Middle frontal gyrus (tissue), 1 donor: ENCODE measurements around the gene VTI1A.

Experiments
- DNase-seq: peaks from one replicate; pipeline ENCODE4 v3.0.0-alpha.2; 2015; ENCODE audit warnings: low spot score; ENCODE audit errors: extremely low spot score

Gene VTI1A

GRCh38 chr10:112750427-112751167 lies 303.6 kb downstream of the VTI1A start:
- no peak for DNase-seq

DNA sequence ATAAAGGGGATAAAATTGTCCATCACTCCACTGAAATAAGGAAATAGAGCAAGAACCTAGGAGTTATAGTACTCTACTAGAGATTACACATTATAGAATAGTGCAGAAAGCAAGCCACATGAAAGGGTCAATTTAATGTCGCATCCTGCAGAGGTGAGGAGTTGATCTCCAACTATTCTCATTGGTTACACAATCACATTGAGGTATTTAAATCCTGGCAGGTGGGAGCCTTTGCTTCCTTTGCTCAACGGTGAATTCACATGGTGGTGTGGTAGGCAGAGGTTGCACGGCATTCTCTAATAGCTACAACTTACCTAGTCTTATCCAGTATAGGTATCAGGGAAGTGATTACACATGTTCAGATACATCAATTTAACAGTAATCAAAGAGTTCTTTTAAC lies 304.6 kb downstream of the VTI1A start:
- DNase-seq: no peak

DNA sequence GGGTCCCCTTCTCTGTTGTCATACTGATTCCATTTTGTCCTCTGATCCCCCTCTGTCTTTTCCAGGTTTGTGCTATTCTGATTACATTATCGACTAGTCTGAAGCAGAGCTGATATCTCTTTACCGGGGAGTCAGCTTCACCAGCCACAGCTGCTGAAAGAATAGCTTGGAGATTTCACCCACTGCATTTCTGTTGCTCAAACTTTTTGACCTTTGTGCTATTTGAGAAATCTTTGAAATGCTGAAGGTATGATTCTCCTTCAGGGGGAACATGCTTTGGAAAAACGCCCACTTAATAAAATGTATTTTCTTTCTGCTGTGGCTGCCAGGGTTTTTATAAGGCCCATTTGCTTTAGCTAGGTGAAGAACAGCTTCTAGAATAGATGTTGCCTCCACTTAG lies 305.3 kb downstream of the VTI1A start:
- no peak for DNase-seq

GRCh38 chr10:112753961-112754411 lies 307.0 kb downstream of the VTI1A start:
- DNase-seq: no peak

DNA sequence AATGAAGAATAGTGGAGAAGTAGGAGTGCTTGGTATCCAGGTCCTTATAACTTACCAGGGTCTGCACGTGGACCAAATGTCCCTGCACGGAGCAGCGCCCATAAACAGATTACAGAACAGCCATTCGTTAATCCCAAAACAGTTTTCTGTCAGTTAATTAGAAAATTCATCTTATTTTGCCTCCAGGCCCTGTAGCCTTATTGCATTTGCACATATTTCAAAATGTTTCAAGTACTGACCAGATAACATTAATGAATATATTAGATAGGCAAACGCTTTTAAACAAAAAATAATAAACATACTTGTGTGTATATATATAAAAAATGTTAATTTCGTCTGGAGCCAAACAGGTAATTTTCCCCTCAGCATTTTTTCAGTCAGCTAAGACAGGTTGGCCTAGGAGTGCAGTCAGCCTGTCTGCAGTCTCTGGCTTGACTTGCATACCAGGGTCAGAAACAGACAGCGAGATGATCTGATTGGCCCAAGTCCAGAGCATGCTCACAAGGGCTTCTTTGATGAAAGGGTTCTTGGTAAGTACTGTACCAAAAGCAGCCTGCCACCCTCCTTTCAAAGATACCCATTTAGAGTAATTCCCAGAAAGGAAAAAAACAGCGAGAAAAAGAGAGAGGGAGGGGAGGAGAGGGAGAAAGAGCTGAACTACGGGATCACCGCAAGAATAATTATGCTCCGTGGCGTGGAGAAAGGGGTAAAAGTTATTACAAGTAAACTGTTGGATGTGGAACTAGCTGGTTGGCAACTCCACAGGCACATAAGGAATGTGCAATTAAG lies 308.6 kb downstream of the VTI1A start:
- DNase-seq: no peak

DNA sequence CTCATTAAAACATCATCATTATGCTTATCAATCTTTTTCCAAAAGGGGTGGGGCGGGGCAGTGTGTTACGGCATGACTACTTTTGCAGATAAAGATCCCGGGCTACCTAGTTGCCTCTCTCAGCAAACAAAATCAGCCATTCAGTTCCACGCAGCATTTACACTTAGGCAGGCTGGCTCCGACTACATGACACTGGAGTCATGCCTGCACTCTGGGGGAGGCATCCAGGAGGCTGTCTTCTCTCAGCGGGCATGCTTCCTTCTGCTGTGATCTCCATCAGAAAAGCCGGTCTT lies 309.2 kb downstream of the VTI1A start:
- no peak for DNase-seq

DNA sequence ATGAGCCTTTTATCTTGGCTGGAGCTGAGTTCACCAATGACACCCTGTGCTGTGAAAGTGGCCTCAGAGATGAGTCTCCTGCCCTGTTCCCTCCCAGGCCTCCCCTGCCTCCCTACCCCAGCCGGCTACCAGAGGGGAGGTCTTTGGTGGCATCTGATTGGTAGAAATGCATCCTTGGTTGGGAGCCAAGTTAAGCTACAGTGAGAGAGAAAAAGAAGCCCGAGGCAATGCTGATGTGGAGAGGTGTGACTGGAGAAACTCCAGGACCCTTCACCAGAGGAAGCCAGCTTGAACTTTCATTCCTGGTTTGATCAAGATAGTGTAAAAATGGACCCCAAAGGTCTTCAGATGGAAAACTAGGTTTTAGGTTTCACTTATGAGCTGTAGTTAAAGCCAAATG lies 311.9 kb downstream of the VTI1A start:
- no peak for DNase-seq

- no peak for DNase-seq
Observed at GRCh38 chr10:112759496-112759895, 312.5 kb downstream of the VTI1A start.

DNA sequence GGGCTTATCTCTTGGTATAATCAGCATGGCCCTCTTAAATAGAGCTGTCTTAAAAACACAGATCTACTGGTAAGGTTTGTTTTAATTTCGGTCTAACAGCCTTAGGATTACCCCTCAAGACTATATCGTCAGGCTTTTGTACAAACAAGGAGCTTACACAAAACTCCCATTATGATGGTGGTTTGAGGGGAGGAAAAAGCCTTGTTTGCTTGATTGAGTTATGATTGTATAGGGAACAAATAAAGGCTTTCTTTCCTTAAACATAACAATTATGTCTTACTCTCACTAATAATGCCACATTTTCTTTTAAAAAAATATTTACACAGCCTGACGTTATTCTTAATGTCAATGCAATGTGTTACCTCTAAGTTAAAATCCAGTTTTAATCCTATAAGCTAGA lies 314.2 kb downstream of the VTI1A start:
- no peak for DNase-seq

GRCh38 chr10:112763916-112764520 lies 317.0 kb downstream of the VTI1A start:
- no peak for DNase-seq

- DNase-seq: no peak
Observed at GRCh38 chr10:112765717-112766235, 318.8 kb downstream of the VTI1A start.

GRCh38 chr10:112766636-112767035 lies 319.6 kb downstream of the VTI1A start:
- no peak for DNase-seq

DNA sequence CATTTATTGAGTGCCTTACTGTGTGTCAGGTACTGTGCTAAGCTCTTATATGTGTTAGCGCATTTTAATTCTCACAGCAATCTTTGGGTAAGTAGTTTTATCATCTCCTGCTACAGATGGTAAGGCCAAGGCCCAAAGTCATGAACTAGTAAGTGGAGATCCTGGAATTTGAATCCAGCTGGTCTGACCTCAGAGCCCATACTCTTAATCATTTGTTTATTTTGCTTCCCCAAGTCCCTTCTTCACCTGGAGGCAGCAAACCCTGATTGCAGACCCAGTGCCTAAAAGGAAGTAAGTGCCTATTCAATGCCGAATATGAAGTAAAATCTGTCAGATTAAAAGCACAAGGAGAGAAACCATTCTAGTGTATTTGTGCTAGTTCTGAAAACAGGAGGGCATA lies 320.1 kb downstream of the VTI1A start:
- DNase-seq: no peak

DNA sequence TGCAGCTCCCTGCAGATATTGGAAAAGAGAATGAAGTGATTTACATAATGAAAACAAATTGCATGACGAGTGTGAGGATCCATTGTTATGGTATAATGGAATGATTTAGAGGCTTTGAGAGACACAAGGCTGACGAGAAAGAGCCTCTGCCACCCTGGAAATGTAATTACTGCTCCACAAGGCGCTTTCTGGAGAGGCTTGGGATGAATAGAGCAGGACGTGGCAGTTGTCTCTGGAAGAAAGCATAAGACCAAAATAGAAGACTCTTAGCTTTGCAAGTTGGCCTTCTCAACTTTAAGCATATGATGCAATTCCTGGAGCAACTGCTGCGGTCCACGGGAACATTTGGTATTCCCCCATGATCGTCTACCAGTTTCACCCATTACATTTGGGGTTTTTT lies 321.1 kb downstream of the VTI1A start:
- DNase-seq: no peak

DNA sequence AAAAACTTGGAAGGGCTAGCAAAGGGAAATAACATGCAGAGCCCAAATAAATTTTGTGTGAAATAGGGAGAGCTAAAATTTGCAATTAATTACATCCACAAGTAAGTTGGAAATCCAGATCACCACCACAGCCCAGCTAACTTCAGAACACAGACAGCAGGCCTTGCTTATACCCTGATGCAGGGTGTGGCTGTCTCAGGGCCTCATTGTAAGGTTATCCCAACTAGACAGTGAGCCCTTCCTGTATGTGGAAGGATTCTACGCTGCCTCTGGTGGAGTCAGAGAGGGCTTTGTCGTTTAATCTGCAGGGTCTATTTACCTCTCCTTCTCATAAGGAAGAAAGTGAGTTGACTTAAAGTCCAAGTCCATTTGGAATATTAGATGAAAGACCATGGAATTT lies 322.1 kb downstream of the VTI1A start:
- no peak for DNase-seq

DNA sequence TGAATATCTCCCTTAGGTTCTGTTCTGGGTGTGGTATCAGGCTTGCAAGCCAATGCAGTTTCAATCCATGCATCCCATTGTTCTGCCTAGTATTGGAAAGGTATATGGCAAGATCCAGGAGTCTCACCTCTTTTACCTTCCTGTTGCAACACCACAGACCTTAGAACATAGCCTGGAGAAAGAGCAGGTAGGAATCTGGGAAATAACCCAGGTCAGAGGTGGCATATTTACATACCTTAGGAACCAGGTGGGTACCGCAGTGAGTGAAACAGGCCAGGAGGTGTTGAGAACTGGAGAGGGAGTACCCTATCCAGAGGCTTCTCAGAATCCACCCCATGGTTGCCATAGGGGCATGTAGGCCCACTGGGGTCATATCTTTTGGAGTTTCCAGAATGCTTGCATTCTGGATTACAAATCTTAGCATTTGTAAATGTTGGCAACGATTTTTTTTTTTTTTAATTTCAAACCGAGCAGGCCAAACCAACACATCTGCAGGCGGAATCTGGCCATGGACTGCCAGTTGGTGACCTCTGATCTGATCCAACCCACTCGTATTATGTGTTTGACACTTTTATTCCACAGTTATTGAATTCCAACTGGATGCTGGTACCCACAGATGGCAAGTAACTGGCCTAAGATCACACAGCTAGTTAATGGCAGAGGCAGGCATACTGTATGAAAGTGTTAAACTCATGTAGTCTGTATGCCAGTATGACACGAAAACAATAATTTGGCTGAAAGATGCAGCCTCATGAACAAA lies 322.8 kb downstream of the VTI1A start:
- DNase-seq: no peak

DNA sequence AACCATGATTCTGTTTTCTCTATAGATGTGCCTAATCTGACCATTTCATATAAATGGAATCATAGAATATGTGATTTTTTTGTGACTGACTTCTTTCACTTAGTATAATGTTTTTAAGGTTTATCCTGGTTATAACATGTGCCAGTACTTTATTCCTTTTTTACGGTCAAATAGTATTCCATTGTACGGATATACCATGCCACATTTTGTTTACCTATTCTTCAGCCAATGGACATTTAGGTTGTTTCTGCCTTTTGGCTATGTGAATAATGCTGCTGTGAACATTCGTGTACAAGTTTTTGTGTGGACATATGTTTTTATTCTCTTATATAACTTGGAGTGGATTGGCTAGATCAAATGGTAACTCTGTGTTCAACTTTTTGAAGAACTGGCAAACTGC lies 324.7 kb downstream of the VTI1A start:
- DNase-seq: no peak

- no peak for DNase-seq
Observed at GRCh38 chr10:112773783-112774182, 326.8 kb downstream of the VTI1A start.

DNA sequence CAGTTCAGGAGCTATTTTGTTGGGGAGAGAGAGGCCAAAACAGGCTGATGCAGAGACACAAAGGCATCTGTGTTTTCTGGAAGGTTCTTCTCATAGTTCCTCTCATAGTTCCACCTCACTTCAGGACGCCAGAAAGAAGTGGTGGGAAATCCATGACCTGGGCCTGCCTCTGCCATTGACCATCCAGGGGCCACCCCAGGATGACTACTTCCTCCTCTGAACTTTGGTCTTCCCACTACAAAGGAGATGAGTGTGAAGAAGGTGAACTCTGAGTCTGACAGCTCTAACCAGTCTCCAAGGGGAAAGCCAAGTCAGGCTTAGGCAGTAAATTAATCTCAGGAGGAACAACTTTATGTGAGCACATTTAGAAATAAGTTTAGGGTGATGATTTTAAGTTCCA lies 327.2 kb downstream of the VTI1A start:
- DNase-seq: no peak

GRCh38 chr10:112774798-112775197 lies 327.8 kb downstream of the VTI1A start:
- no peak for DNase-seq

DNA sequence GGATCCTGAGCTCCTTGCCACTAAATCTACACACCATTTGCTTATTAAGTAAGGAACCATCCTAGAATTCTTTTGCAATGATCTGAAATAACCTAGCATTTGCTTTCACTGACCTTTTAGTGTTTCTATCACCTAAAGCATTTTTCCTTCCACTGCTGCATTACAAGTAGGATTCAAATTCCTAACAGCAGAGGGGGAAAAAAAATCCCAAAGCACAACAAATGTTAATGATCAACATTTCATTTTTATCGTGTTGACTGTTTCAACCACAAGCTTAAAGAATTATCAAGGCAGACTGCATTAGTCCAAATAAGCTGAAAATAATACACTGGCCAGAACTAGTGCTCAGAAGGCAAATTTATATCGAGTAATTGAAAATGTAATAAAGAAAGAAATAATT lies 328.4 kb downstream of the VTI1A start:
- DNase-seq: no peak
